ENCODE results near the gene VMP1.
A peak's percentile ranks its signal among the peaks of the same experiment; 100 is the strongest.

Gene VMP1

GRCh38 chr17:59695945-59696681 lies 11.3 kb upstream of the VMP1 start:
- Histone ChIP-seq H3K4me3 (ENCODE audit: low read depth in 1 of 2, low read length in 1 of 2) (no peak overlapping the region), H3K36me3 (peaks cover 82% of the 10 kb centered on the region), H3K27me3 (no peaks in the 10 kb centered on the region), H3K27ac (peak overlapping the region; percentile 58), H3K9me3 (no peaks in the 10 kb centered on the region), H3K4me1 (ENCODE audit: control insufficient read depth in 1 of 2, insufficient read depth in 1 of 2, low read depth in 1 of 2, low read length in 1 of 2) (peaks cover 11 to 12% of the 10 kb centered on the region in 2 experiments)
- no peak for TF ChIP-seq CTCF (IDR thresholded peaks at IDR 0.05)

- Histone ChIP-seq H3K27ac (peak overlapping the region; percentile 58), H3K4me1 (ENCODE audit: control insufficient read depth in 1 of 2, insufficient read depth in 1 of 2, low read depth in 1 of 2, low read length in 1 of 2) (peaks cover 11 to 12% of the 10 kb centered on the region in 2 experiments), H3K27me3 (no peaks in the 10 kb centered on the region), H3K9me3 (no peaks in the 10 kb centered on the region), H3K36me3 (peaks cover 75% of the 10 kb centered on the region), H3K4me3 (ENCODE audit: low read depth in 1 of 2, low read length in 1 of 2) (no peak overlapping the region)
- no peak for TF ChIP-seq CTCF (IDR thresholded peaks at IDR 0.05)
Observed at GRCh38 chr17:59696682-59697277, 10.7 kb upstream of the VMP1 start.

- Histone ChIP-seq H3K27me3 (no peaks in the 10 kb centered on the region), H3K36me3 (peaks cover 69% of the 10 kb centered on the region), H3K4me1 (ENCODE audit: control insufficient read depth in 1 of 2, insufficient read depth in 1 of 2, low read depth in 1 of 2, low read length in 1 of 2) (peaks cover 11 to 12% of the 10 kb centered on the region in 2 experiments), H3K4me3 (ENCODE audit: low read depth in 1 of 2, low read length in 1 of 2) (no peak overlapping the region), H3K9me3 (no peaks in the 10 kb centered on the region), H3K27ac (peak overlapping the region; percentile 58)
- TF ChIP-seq CTCF (IDR thresholded peaks at IDR 0.05): no peak
Observed at GRCh38 chr17:59698143-59698542, 9.3 kb upstream of the VMP1 start.

- H3K27me3 ChIP-seq: no peaks in the 10 kb centered on the region
- no peaks in the 10 kb centered on the region for H3K9me3 ChIP-seq
- no peak overlapping the region for H3K4me3 ChIP-seq (ENCODE audit: low read depth in 1 of 2, low read length in 1 of 2)
- H3K27ac ChIP-seq: no peak overlapping the region
- no peak for TF ChIP-seq CTCF (IDR thresholded peaks at IDR 0.05)
- H3K36me3 ChIP-seq: peaks cover 58% of the 10 kb centered on the region
- H3K4me1 ChIP-seq (ENCODE audit: control insufficient read depth in 1 of 2, insufficient read depth in 1 of 2, low read depth in 1 of 2, low read length in 1 of 2): peaks cover 11 to 12% of the 10 kb centered on the region in 2 experiments
Observed at GRCh38 chr17:59699218-59699617, 8.2 kb upstream of the VMP1 start.

GRCh38 chr17:59699786-59700185 lies 7.7 kb upstream of the VMP1 start:
- no peak for TF ChIP-seq CTCF (IDR thresholded peaks at IDR 0.05)
- H3K27me3 ChIP-seq: no peaks in the 10 kb centered on the region
- H3K4me1 ChIP-seq (ENCODE audit: control insufficient read depth in 1 of 2, insufficient read depth in 1 of 2, low read depth in 1 of 2, low read length in 1 of 2): peaks cover 11 to 12% of the 10 kb centered on the region in 2 experiments
- H3K36me3 ChIP-seq: peaks cover 52% of the 10 kb centered on the region
- H3K4me3 ChIP-seq (ENCODE audit: low read depth in 1 of 2, low read length in 1 of 2): no peak overlapping the region
- no peak overlapping the region for H3K27ac ChIP-seq
- no peaks in the 10 kb centered on the region for H3K9me3 ChIP-seq
